Right lobe of liver (tissue), 6 donors: ENCODE measurements around the gene ANO9. TPM values are rescaled to one million over a fixed set of nuclear protein-coding genes. Genes with fewer than 3 reads are reported as not detected.

Experiments
- ATAC-seq, 4 donors: fragments of 200-7000 bp; cut with Tn5 transposase; one replicate each; pipeline ENCODE4 v1.9.1; 2020; ENCODE audit warnings: mild to moderate bottlenecking in 4 of 4, moderate library complexity in 4 of 4
- DNase-seq, 3 donors: peaks; one replicate each; pipeline ENCODE4 v3.0.0-alpha.2; 2020
- H3K27ac ChIP-seq, 3 donors: fragments of 200-600 bp; one replicate each; pipeline ENCODE4 v1.8.0; 2022
- H3K27me3 ChIP-seq, 2 donors: fragments of 200-600 bp; one replicate each; pipeline ENCODE4 v1.8.0; 2022
- H3K36me3 ChIP-seq, 4 donors: fragments of 200-600 bp; sonication (generic) in 1 of 4; one replicate each; pipeline versions ENCODE4 v1.5.1 to v1.8.0; 2017 to 2022; ENCODE audit warnings: control low read depth in 1 of 4
- H3K4me1 ChIP-seq, 4 donors: fragments of 200-600 bp; sonication (generic) in 1 of 4; one replicate each; pipeline versions ENCODE4 v1.5.1 to v1.8.0; 2017 to 2022; ENCODE audit warnings: control low read depth in 1 of 4
- H3K4me3 ChIP-seq, 3 donors: fragments of 200-600 bp; one replicate each; pipeline ENCODE4 v1.8.0; 2022
- H3K9me3 ChIP-seq, 4 donors: fragments of 200-600 bp; sonication (generic) in 1 of 4; one replicate each; pipeline versions ENCODE4 v1.5.1 to v1.8.0; 2017 to 2022; ENCODE audit warnings: control low read depth in 1 of 4
- CTCF ChIP-seq, 4 donors: fragments of 200-600 bp in 3 of 4; fragments of 450-650 bp in 1 of 4; IDR thresholded peaks; one replicate each; pipeline versions ENCODE4 v1.5.1 to v1.8.0; 2016 to 2022; ENCODE audit warnings: antibody characterized with exemption in 4 of 4, mild to moderate bottlenecking in 2 of 4
- POLR2A ChIP-seq: fragments of 450-650 bp; IDR thresholded peaks from one replicate; pipeline ENCODE4 v1.6.1; 2017; ENCODE audit warnings: antibody characterized with exemption, mild to moderate bottlenecking
- WGBS: methylation state at CpG from one replicate; pipeline ENCODE4 v1.1.6; 2018; ENCODE audit warnings: low coverage, low lambda C conversion rate; ENCODE audit not compliant: insufficient coverage; ENCODE audit errors: missing lambda C conversion rate; 5-methylcytosine and 5-hydroxymethylcytosine counted together
- intact Hi-C, 2 donors: fragments of 100-400 bp; cut with DNase I; formaldehyde crosslinking; loops; one replicate each; pipeline versions ENCODE4 v1.11.2 to v1.14.1; 2022
- total RNA-seq, 6 experiments: library from RNA; depleted of rRNA in 2 of 6; stranded (reverse); fragments of >200 nt in 2 of 6; fragmentation: NEBNext Ultra II Directional in 3 of 6; extraction: Animal tissue kit (Norgen Biotek cat#: 25700) in 3 of 6; gene quantifications; one replicate each; pipeline versions ENCODE4 v1.1.0 to v1.2.4, GENCODE V29; 2016 to 2023
- donor health status: DM: no; HTN: yes; CAD: no.
- donor health status: DM: no; HTN: no; CAD: no.
- donor health status: DM: no; HTN: no; CAD: no.
- donor health status: DM: no; HTN: yes; CAD: no.
- donor health status: DM: no; HTN: yes; CAD: no.

The ANO9 gene
- total RNA-seq, 6 experiments from 2014 or later, result 0.09 to 1.0 (median 0.28) TPM; not detected in 1

DNA sequence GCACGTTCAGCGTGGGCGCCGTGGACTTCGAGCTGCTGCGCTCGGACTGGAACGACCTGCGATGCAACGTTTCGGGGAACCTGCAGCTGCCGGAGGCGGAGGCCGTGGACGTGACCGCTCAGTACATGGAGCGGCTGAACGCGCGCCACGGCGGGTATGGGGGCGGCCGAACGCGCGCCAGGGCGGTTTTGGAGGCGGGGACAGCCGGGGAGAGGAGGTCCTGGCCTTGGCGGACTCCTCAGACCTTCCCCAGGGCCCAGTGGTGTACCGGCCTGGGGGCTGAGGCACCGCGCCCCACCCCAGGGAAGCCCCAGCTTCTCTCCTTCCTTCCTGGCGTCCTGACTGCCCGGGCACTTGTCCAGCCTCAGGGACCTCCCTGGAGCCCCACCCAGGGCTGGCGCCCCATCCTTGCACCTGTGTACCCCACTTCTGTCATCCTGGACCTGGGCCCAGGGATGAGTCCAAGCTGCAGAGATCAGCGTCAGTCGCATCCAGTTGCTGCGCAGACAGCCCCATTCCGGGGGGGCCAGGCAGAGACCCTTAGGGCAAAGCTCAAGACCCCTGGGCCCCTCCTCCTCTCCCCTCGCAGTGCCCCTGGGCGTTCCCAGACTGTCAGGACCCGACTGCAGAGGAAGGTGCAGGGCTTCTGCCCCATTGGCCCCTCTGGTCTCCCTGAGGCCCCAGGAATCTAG, 64.5 kb downstream of the ANO9 start:
- Histone ChIP-seq H3K27me3 (no peaks in the 10 kb centered on the region), H3K36me3 (no peaks in the 10 kb centered on the region), H3K9me3 (no peaks in the 10 kb centered on the region), H3K4me1 (no peaks in the 10 kb centered on the region), H3K27ac (no peak overlapping the region), H3K4me3 (no peak overlapping the region)
- no peak for ATAC-seq
- 17% methylated on average over 1 of the region's 44 CpGs for WGBS
- TF ChIP-seq CTCF (IDR thresholded peaks at IDR 0.05), result no peak
- TF ChIP-seq POLR2A, result no peak
- DNase-seq, result peak in 1 of 3 donors; percentile 46
- intact Hi-C loops, result no loop called here

DNA sequence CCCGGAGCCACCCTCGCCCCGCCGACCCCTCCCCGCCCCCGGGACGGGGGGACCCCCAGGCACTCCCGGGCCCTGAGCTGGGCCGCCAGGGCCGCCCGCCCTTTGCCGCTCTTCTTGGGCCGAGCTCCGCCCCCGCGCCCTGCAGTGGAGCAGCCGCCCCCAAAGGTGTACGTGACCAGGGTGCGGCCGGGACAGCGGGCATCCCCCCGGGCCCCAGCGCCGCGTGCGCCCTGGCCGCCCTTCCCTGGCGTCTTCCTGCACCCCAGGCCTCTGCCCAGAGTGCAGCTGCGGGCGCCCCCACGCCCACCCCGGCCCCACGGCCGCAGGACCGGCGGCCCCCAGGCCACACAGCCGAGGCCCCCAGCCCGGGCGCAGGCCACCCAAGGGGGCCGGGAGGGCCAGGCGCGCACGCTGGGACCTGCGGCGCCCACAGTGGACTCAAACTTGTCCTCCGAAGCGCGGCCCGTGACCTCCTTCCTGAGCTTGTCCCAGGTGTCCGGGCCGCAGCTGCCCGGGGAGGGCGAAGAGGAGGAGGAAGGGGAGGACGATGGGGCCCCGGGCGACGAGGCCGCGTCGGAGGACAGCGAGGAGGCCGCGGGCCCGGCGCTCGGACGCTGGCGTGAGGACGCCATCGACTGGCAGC, 65.2 kb downstream of the ANO9 start:
- 94% methylated on average over 14 of the region's 70 CpGs for WGBS
- no peaks in the 10 kb centered on the region for H3K9me3 ChIP-seq
- no peak overlapping the region for H3K4me3 ChIP-seq
- no peak overlapping the region for H3K27ac ChIP-seq
- H3K4me1 ChIP-seq, result no peaks in the 10 kb centered on the region
- no peaks in the 10 kb centered on the region for H3K36me3 ChIP-seq
- DNase-seq (peak in 1 of 3 donors; percentile 39), ATAC-seq (no peak)
- no peak for TF ChIP-seq CTCF (IDR thresholded peaks at IDR 0.05)
- TF ChIP-seq POLR2A, result no peak
- no peaks in the 10 kb centered on the region for H3K27me3 ChIP-seq
- intact Hi-C loops, result no loop called here

DNA sequence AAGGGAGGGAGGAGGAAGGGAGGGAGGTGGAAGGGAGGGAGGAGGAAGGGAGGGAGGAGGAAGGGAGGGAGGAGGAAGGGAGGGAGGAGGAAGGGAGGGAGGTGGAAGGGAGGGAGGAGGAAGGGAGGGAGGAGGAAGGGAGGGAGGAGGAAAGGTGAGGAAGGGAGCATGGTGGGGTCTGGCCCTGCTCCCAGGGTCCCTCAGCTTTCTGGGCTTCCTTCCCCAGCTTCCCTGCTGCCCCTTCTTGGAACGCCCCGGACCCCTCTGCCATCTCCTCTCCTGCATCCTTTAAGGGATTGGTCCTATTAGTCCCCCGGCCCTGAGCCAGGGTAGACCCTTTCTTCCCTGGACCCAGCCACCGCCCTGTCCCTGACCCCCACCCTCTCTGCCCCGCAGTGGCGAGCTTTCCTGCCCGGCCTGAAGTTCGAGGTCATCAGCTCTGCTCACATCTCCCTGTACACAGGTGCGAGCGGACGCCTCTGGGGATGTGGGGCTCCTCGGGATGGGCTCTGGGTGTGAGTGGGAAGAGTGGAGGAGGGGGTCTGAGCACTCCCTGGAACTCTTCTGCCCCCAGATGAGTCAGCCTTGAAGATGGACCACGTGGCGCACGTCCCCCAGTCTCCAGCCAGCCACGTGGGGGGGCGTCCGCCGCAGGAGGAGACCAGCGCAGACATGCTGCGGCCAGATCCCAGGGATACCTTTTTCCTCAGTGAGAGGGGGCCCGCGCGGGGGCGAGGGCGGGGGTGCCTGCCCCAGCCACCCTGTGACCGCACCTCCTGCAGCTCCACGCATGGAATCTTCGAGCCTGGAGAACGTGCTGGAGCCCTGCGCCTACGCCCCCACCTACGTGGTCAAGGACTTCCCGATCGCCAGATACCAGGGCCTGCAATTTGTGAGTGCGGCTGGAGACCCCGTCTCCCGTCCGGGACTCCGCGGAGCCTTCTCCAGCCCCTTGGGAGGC, 66.5 kb downstream of the ANO9 start:
- 62% methylated on average over 7 of the region's 41 CpGs for WGBS
- Histone ChIP-seq H3K27me3 (no peaks in the 10 kb centered on the region), H3K4me3 (no peak overlapping the region), H3K27ac (no peak overlapping the region), H3K36me3 (no peaks in the 10 kb centered on the region), H3K4me1 (no peaks in the 10 kb centered on the region), H3K9me3 (no peaks in the 10 kb centered on the region)
- no peak for DNase-seq
- no peak for ATAC-seq
- intact Hi-C loops, result no loop called here
- TF ChIP-seq POLR2A (no peak), CTCF (IDR thresholded peaks at IDR 0.05) (no peak)

DNA sequence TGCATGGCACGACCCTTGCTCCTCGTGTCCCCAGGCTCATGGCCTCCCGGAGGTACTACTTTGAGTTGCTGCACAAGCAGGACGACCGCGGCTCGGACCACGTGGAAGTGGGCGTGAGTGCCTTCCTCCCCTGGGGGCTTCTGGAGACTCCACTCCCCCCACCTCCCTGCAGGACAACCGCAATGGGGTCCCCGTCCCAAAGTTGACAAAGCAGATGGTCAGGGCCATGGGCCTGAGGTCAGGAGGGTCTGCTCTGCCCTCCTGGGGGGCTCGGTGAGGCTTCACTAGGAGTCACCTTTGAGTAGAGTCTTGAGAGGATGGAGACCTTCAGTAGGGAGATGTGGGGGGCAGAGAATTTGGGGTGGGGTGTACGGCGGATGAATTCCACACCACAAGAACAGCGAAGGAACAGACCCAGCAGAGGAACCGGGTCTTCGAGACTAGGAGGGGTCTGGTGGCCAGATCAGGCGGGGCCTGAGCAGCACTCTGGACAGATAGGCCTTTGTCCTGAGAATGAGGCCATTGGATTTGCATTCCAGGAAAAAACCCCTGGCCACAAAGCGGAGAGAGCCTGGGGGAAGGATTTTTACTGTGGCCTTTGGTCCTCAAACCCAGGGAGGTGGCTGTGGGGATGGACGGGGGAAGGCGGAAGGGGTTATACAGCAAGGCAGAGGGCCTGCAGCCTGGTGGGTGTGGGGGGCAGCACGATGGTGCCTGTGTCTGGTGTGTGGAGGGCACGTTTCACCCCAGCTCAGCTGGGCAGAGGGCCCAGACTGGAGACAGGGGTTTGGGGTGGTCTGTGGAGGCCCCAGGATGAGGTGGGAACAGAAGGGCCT, 67.9 kb downstream of the ANO9 start:
- Histone ChIP-seq H3K27ac (no peak overlapping the region), H3K4me3 (no peak overlapping the region), H3K9me3 (no peaks in the 10 kb centered on the region), H3K36me3 (no peaks in the 10 kb centered on the region), H3K27me3 (peaks cover 0 to 4% of the 10 kb centered on the region in 2 donors), H3K4me1 (no peaks in the 10 kb centered on the region)
- no peak for TF ChIP-seq CTCF (IDR thresholded peaks at IDR 0.05)
- TF ChIP-seq POLR2A, result no peak
- ATAC-seq (no peak), DNase-seq (no peak)
- 81% methylated on average over 10 of the region's 23 CpGs for WGBS
- intact Hi-C loops, result no loop called here
